Stimulated activated CD4-positive, alpha-beta T cell treated with anti-CD3 and anti-CD28 coated beads, Interleukin-2, amount 100 ng/mL, for 24 hours (primary cell): ENCODE measurements around the gene IREB2.
"Not testable (repeated sequence)": the region's sequence is repeated elsewhere in the genome, so short reads cannot be mapped to it uniquely, and the experiment has no call there.

Source experiments
- DNase-seq, 2 donors: peaks; one replicate each; pipeline ENCODE4 v3.0.0-alpha.2; 2020

IREB2 gene, protein sequence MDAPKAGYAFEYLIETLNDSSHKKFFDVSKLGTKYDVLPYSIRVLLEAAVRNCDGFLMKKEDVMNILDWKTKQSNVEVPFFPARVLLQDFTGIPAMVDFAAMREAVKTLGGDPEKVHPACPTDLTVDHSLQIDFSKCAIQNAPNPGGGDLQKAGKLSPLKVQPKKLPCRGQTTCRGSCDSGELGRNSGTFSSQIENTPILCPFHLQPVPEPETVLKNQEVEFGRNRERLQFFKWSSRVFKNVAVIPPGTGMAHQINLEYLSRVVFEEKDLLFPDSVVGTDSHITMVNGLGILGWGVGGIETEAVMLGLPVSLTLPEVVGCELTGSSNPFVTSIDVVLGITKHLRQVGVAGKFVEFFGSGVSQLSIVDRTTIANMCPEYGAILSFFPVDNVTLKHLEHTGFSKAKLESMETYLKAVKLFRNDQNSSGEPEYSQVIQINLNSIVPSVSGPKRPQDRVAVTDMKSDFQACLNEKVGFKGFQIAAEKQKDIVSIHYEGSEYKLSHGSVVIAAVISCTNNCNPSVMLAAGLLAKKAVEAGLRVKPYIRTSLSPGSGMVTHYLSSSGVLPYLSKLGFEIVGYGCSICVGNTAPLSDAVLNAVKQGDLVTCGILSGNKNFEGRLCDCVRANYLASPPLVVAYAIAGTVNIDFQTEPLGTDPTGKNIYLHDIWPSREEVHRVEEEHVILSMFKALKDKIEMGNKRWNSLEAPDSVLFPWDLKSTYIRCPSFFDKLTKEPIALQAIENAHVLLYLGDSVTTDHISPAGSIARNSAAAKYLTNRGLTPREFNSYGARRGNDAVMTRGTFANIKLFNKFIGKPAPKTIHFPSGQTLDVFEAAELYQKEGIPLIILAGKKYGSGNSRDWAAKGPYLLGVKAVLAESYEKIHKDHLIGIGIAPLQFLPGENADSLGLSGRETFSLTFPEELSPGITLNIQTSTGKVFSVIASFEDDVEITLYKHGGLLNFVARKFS

DNA sequence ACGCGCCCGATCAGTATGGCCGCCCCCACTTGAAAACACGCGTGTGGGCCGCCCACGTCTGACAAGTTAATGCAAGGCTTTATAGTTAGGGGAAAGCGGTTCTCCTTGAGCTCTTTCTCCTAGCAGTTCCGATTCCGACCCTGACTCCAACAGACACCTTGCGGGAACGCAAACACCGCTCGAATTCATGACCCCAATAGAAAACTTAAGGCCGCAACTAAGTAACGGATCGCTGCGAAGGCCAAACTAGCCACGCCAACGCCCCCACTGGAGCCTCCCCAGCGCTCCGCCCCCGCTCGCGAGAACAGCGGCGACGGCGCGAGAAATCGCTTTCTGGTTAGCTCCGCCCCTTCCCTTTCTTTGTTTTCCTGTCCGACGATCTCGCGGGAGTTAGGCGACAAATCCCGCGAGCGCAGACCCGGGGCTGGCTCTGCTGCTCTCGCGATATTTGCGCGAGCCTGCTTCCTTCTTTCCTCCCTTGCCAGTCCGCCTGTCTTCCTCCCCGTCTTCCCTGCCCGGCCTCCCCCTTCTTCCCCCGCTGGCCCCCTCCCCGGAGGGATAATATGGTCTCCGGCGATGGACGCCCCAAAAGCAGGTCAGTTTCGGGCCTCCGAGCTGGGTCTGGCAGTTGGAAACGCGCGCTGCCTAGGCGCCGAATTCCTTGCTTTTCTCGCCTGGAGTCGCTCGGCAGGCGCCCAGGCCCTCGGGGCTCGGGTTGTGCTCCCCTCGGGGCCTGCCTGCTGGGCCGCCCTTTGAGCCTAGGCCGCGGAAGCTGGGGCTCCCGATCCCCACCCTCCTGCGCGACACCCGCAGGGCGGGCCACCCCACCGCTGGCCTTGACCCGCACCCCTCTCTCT, at the start of gene IREB2:
Gene IREB2, plus strand, starts transcription at position 455 of the 857 bp plus-strand sequence. Its CDS starts 122 bp downstream, at position 577.
- peak; percentile 97 for DNase-seq

DNA sequence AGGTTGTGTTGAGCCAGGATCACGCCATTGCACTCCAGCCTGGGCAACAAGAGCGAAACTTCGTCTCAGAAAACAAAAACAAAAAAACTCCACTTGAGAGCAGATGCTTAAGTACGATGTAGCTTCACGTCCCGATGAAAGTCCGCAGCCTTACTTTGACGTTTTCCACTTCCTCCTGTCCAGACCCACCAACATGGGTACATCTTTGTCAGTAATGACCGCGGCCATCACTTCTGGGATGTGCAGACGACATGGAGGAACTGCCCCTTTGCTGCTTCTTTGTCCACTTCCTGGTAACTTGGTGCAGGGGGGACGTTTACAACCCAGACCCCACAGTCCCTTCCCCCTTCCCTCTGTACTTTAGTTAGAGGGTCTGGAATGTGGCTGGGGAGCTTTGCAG, 49.2 kb upstream of the IREB2 start:
- DNase-seq: no peak

DNA sequence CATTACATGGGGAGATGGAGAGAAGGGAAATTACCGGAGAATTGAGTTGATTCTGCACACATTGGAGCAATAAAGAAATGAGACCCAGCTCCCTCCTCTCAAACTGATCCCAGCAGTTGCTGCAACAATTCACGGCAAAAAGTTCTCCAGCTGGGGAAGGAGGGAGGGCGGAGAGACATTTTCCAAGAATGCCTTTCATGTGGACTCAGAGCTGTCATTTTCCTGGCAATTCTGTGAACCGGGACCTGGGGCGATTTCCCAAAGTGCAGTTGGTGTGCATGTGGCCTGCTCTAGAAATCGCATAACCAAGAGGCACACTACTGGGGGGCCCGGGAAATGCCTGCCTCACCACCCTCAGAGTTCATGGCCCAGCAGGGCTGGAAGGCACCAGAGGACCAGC, 48.7 kb upstream of the IREB2 start:
- no peak for DNase-seq

DNA sequence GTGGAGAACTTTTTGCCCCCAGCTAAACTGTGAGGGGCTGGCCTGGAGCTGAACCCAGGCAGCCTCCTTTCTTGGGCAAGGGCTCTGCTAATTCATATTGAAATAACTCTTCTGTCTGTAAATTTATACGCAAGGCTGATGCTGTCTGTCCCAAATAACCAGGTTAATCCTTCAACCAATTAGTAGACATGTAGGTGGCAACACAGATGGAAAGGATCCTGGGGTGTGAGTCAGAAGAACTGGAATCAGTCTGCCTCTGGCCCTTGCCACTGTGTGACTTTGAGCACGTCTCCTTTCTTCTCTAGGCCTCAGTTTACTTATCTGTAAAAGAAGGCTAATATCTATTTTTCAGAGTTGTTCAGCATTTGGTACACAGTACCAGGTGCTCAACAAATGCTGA, 48.3 kb upstream of the IREB2 start:
- no peak for DNase-seq

DNA sequence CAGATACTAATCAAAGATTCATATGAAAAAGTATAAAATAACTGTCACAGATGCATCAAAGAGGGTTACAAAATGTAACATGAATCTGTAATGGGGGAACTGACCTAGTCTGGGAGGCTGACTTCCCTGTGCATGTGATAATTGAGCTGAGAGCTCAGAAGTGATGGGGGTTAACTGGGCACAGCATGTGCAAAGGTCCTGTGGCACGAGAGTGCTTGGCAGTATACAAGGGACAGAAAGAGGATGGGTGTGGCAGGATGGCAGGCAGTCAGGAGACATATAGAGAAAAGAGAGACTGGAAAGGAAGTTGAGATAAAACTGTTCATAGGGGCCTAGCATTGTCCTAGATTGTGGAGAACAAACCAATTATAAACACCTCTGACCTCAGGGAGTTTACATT, 47.8 kb upstream of the IREB2 start:
- DNase-seq: no peak

DNA sequence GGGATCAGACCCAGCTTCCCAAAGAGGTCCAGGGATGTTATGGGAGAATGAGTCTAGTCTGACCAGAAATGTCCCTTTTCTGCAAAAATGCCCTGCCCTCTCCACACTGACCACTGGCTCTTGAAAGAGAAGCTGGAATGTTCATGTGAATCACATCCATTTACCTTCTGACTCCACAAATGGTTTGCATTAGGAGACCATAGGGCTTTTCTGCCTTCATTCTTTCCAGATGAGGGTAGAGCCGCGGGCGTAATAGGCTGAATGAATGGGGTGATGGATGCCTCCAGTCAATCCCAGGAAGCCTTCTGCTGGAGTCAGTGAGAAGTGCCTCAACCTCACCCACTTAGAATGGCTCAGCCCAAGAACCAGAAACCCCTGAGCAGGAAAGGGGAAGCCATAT, 47.2 kb upstream of the IREB2 start:
- DNase-seq: no peak

DNA sequence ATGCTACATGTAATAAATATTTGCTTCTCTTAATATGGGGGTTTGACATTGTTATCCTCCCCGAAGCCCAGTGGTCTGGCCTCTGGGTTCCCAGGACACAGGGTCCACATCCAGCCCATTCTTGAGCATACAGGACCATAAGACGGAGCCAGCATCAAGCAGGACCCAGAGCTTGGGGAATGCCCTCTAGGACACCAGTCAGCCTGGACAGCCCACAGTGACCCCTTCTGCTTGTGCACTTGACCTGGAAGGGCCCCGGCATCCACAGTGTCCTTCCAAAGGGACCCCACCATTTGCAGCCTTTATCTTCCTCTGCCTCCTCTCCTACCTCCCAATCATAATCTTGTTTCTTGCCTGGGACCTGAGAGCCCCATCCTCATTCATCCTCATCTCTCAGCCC, 46.2 kb upstream of the IREB2 start:
- DNase-seq: no peak

DNA sequence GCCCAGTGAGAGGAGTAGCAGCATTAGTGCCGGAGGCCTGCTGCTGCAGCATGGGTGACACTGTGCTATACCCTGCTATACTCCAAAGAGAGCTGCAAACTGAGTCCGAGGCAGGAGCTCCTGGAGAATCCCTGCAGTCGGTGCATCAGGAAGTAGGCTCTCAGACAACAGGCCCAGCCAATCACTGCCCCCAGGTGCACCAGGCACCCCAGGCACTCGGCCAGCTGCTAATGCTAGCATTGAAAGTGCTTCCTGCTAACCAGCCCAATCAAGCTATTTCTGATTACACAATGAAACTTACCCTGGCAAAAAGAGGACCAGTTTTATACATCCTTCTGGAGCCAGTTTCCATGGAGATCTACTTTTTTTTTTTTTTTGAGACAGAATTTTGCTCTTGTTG, 45.6 kb upstream of the IREB2 start:
- DNase-seq: no peak

DNA sequence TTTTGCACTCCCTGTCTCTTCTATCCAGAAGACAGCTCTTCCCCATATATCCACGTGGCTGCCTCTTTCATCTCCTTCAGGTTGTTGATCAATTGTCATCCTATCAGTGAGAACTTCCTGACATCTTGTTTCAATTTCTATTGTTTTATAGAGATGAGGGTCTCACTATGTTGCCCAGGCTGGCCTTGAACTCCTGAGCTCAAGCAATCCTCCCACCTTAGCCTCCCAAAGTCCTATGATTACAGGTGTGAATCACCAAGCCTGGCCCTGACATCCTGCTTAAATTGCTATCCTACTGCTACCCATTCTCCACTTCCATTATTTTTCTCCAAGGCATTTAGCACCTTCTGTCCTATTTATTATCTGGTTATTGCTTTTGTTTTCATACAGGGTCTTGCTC, 44.9 kb upstream of the IREB2 start:
- no peak for DNase-seq

DNA sequence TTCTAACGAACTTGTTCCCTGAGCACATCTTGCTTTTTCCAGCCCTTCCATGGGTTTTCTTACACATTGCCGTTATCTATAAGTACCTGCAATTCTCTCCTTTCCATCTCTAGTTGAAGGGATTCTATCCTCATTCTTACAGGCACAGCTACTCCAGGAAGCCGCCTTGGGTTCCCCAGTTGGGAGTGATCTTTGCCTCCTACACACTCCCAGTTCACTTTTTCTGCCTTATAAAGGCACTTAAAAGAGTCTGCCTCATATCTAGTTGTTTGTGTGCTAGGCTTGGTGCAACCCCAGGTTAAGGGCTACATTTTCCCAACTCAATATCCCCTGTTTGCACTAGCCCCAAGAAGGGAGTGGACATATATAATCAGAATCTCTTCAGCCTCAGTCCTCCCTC, 44.0 kb upstream of the IREB2 start:
- no peak for DNase-seq

DNA sequence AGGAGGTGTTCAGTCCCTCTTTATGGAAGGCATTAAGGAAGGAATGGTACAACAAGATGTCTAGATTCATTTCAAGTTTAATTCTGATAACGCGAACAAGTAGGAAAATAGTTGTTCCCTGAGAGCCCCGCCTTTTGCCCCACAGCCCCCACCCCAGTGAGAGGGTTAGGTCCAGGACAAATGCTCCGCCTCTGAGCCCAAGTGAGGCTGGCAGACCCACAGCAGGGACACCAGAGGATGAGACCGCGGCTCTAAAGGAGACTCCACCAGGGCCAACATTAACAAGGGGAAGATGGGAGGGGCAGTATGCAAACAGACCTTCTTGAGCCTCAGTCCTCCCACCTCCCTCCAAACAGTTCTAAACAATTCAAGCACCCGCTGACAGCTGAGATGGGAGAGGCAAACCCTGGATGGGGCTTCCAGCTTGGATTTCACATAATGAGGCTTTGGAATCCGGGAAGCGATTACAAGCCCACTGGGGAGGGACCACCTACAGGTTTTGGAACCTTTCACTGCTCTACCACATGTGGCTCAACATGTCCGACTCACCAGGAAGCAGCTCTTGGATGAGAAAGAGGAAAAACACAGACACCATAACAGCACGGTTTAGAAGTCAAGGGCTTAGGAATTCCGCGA, 42.9 kb upstream of the IREB2 start:
- DNase-seq: no peak

DNA sequence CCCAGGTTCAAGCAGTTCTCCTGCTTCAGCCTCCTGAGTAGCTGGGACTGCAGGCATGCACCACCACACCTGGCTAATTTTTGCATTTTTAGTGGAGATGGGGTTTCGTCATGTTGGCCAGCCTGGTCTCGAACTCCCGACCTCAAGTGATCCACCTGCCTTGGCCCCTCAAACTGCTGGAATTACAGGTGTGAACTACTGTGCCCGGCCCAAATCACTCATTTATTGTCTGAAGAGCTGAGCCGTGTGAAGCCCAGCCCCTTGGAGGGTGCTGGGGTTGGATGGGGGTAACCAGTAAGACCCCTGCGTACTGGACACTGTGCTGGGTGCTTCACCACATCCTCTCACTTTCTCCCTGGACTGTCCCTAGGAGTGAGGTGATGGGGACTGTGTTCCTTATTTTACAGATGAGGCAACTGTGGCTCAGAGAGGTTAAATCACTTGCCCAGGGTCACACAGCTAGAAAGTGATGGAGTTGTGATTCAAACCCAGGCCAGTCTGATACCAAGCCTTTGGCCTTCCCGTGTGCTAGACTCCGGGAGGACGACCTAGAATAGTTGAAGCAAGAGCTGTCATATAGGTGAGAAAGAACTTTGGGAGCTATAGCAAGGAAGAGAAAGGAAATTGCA, 41.7 kb upstream of the IREB2 start:
- no peak for DNase-seq

DNA sequence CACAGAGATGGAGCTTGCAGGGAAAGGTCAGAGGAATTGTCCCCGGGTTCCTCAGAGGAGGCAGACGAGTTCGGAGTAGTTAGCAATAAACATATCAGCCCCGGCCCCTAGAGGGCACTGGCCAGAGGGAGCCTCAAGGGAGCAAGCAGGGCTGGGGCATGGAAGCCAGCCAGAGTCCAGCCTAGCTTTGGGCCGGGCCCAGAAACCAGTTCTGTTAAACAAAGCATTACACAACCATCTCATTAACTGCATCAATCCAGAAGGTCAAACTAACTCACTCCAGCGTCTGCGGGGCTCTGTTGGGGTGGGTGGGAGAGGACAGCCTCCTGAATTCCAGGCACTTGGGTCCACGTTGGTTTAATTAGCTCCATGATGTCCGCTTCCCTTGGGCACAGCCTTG, 41.0 kb upstream of the IREB2 start:
- DNase-seq: no peak

DNA sequence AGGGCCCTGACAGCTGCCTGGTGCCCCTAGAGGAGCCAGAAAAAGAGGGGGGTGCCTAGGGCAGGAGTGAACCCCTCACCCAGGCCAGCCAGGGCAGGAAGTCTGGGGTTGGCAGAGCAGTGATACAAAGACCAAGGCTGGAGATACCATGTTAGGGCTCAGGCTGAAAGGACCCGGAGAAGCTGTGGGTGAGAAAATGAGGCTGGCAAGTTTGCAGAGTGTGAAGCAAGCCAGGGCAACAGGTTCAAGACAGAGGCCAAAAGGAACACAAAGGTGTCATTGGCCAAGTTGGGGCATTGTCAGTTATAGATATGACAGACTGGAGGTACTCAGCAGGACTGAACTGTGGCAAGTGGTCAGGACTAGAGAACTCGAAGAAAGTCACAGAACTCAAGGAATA, 40.6 kb upstream of the IREB2 start:
- DNase-seq: no peak

DNA sequence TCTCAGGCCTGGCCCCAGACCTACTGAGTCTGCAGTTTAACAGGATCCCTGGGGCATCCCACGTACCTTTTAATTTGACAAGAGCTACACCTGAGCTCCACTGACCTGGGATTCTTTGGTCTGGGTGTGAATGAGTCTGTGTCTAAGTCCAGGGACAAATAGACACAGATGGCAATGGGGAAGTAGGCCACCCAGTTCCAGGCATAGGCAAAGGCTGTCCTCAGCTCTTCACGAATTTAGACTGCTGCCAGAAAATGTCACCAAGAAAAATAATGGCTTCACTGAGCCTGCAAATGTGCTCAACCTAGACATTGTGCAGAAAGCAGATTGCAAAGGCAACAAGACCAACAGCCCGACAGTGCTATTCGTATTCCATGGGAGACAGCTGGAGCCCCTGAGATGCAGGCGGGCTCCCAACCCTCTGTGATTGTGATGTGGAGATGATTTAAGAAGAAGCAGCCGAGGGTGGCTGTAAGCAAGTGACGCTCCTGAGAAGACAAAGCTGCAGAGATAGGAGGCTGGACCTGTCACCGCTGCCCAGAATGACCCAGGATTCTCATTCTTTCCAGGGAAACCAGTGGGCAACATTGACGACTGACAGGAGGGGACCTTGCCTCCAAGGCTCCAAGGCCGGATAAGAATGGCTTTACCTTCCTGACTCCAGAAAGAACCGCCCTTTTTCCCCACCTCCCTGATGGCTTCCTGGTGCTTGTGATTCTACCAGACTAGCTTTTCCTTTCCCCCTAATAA, 39.8 kb upstream of the IREB2 start:
- DNase-seq: no peak

DNA sequence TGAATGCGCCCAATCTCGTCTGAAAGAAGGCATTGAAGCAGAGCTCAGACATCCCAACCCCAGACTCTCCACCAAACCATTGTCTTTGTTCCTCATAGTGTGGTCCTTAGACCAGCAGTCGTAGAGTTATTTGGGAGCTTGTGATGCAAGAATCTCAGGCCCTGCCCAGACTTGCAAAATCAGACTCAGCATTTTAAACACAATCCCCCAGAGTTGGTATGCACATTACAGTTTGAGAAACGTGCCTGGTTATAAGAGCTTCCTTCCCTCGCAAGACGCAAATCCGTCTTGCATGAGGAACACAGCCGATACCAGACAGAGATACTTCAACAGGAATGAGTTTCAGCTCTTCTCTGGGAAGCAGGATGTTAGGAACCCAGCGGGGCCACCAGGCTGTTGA, 38.9 kb upstream of the IREB2 start:
- no peak for DNase-seq

DNA sequence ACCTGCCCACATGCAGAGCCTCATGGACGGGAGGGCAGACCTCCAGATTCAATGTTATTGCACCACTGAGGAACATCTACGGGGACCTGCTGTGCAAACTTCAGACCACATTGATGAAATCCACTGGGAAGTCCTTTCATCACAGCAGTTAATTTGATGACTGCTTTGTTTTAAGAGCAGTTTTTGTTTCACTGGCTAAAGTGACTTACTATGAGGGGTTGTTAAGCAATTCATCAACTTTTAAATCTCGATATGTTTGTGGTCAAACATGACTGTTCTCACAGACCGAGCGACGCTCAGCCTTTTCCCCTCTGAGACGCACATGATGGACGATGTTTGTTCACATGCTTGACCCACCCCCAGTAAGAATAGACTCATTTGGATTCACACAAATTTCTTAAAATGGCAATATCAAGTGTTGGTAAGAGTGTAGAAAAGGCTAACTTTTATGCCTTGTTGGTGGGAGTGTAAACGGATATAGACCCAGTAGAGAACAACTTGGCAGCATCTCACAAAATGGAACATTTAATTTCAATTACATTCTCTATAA, 35.9 kb upstream of the IREB2 start:
- no peak for DNase-seq

DNA sequence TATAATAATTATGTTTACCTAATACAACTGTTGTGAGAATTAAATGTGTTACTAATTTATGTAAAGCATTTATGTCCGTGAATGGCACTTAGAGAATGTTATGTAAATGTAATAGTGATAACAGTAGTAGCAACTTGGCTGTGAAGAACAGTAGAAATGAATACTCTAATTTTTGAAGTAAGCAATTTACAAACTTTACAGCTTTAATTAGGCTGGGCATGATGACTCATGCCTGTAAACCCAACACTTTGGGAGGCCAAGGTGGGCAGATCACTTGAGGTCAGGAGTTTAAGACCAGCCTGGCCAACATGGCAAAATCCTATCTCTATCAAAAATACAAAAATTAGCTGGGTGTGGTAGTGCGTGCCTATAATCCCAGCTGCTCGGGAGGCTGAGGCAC, 33.9 kb upstream of the IREB2 start:
- no peak for DNase-seq

DNA sequence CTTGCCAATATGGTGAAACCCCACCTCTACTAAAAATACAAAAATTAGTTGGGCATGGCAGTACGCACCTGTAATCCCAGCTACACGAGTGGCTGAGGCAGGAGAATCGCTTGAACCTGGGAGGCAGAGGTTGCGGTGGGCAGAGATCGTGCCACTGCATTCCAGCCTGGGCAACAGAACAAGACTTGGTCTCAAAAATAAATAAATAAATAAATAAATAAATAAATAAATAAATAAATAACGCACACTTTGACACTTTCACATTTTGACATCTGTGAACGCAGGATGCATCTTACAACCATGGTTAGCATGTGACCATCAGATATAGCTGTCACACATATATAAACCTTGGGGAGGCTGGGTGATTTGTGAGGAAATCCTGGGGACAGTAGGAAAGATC, 33.2 kb upstream of the IREB2 start:
- DNase-seq: not testable (repeated sequence)

DNA sequence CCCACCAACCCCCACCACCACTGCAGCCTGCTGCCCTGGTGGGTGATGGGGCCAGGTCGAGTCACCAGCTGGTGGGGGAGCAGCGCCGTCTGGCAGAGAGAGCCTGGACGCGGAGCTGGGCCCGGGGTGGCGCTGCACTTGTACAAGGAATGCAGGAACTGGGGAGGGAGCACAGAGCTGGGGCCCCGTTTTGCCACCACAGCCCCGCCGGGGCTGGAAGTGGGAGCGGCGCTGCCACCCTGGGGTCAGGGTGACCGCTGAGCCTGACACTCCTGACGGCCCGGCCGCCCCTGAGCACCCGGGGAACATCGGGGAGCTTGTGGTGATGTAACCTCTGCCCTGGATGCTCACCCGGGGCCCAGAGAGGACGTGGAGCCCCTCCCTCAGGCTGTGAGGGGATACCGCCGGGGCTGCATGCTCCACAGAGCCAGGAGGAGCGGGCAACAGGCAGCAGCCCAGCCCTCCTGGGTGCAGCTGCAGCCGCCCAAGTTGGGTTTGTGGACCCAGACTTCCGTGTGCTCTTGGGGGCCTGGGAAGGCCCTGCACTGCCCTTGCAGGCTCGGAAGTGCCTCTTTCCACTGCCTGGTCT, 32.6 kb upstream of the IREB2 start:
- DNase-seq: no peak
